CD4-positive, CD25-positive, alpha-beta regulatory T cell (primary cell): ENCODE results near the gene AFAP1L2. TPM values are rescaled to one million over a fixed set of nuclear protein-coding genes. Genes with fewer than 3 reads are reported as not detected.

Experiments used
- ATAC-seq, 2 donors: fragments of 150-1000 bp; cut with Tn5 transposase; one replicate each; pipeline ENCODE4 v1.10.0; 2021; ENCODE audit warnings: low read depth in 2 of 2, moderate number of reproducible peaks in 2 of 2, moderate library complexity in 1 of 2
- DNase-seq, 3 donors: peaks; one replicate each; pipeline versions ENCODE4 v3.0.0 to v3.0.0-alpha.2; 2012 to 2022; ENCODE audit warnings: mixed read lengths in 1 of 3
- H3K27ac ChIP-seq: one replicate; pipeline ENCODE4 v1.7.0; 2013; ENCODE audit warnings: mild to moderate bottlenecking, low read length; ENCODE audit not compliant: insufficient read depth, poor library complexity, severe bottlenecking
- H3K27me3 ChIP-seq: one replicate; pipeline ENCODE4 v1.7.0; 2013; ENCODE audit warnings: low read length; ENCODE audit not compliant: control insufficient read depth, insufficient read depth
- H3K36me3 ChIP-seq: one replicate; pipeline ENCODE4 v1.7.0; 2013; ENCODE audit warnings: mild to moderate bottlenecking, low read length, moderate library complexity; ENCODE audit not compliant: control insufficient read depth, insufficient read depth
- H3K4me1 ChIP-seq: 2 replicates; pipeline ENCODE4 v1.7.0; 2013; ENCODE audit warnings: mild to moderate bottlenecking, low read length; ENCODE audit not compliant: insufficient read depth, control insufficient read depth, poor library complexity, severe bottlenecking
- H3K4me3 ChIP-seq: one replicate; pipeline ENCODE4 v1.7.0; 2013; ENCODE audit warnings: low read depth, mild to moderate bottlenecking, low read length, moderate library complexity
- H3K9me3 ChIP-seq, 2 experiments: 1 replicate in 1 of 2; 2 replicates in 1 of 2; pipeline ENCODE4 v1.7.0; 2013; ENCODE audit warnings: low read length in 2 of 2, mild to moderate bottlenecking in 1 of 2, moderate library complexity in 1 of 2; ENCODE audit not compliant: control insufficient read depth in 2 of 2
- H3K27ac Mint-ChIP-seq, 3 donors: one replicate each; pipeline ENCODE4 v1.8.0; 2020 to 2022; ENCODE audit warnings: mild to moderate bottlenecking in 3 of 3, mixed read lengths in 3 of 3, moderate library complexity in 2 of 3
- H3K27me3 Mint-ChIP-seq: one replicate; pipeline ENCODE4 v1.8.0; 2022; ENCODE audit warnings: mild to moderate bottlenecking, mixed read lengths
- H3K36me3 Mint-ChIP-seq: one replicate; pipeline ENCODE4 v1.8.0; 2020; ENCODE audit warnings: mixed read lengths
- H3K4me1 Mint-ChIP-seq, 4 donors: one replicate each; pipeline ENCODE4 v1.8.0; 2020 to 2022; ENCODE audit warnings: mixed read lengths in 4 of 4, mild to moderate bottlenecking in 1 of 4
- H3K4me3 Mint-ChIP-seq, 4 donors: one replicate each; pipeline ENCODE4 v1.8.0; 2020 to 2022; ENCODE audit warnings: mild to moderate bottlenecking in 4 of 4, mixed read lengths in 4 of 4, moderate library complexity in 3 of 4
- H3K9me3 Mint-ChIP-seq, 7 donors: one replicate each; pipeline ENCODE4 v1.8.0; 2020 to 2022; ENCODE audit warnings: mixed read lengths in 7 of 7, mild to moderate bottlenecking in 3 of 7, moderate library complexity in 2 of 7
- polyA plus RNA-seq, 4 donors: library from polyadenylated mRNA; unstranded; fragments of 300-500 nt; fragmentation: Illumina TruSeq; gene quantifications; one replicate each; pipeline ENCODE4 v1.2.3, GENCODE V29; 2021
- total RNA-seq: library from RNA; stranded (reverse); gene quantifications from one replicate; pipeline ENCODE4 v1.2.3, GENCODE V29; 2022

The AFAP1L2 gene
- total and polyA plus RNA-seq, 5 donors from 2014 or later = 1.1 to 4.6 (median 3.0) TPM

- Mint-ChIP-seq H3K27me3 (no peaks in the 10 kb centered on the region), H3K4me1 (peaks cover 0 to 11% (median 6%) of the 10 kb centered on the region in 4 donors), H3K4me3 (no peak overlapping the region), H3K9me3 (no peaks in the 10 kb centered on the region), H3K36me3 (no peaks in the 10 kb centered on the region), H3K27ac (no peak overlapping the region)
- H3K4me3 ChIP-seq = no peak overlapping the region
- H3K27ac ChIP-seq = no peak overlapping the region
- H3K27me3 ChIP-seq = no peaks in the 10 kb centered on the region
- no peaks in the 10 kb centered on the region for H3K4me1 ChIP-seq
- ATAC-seq = no peak
- H3K36me3 ChIP-seq = no peaks in the 10 kb centered on the region
- DNase-seq = no peak
- H3K9me3 ChIP-seq = no peaks in the 10 kb centered on the region
These were observed 147.5 kb downstream of the AFAP1L2 start for GRCh38 chr10:114256822-114257221.

DNA sequence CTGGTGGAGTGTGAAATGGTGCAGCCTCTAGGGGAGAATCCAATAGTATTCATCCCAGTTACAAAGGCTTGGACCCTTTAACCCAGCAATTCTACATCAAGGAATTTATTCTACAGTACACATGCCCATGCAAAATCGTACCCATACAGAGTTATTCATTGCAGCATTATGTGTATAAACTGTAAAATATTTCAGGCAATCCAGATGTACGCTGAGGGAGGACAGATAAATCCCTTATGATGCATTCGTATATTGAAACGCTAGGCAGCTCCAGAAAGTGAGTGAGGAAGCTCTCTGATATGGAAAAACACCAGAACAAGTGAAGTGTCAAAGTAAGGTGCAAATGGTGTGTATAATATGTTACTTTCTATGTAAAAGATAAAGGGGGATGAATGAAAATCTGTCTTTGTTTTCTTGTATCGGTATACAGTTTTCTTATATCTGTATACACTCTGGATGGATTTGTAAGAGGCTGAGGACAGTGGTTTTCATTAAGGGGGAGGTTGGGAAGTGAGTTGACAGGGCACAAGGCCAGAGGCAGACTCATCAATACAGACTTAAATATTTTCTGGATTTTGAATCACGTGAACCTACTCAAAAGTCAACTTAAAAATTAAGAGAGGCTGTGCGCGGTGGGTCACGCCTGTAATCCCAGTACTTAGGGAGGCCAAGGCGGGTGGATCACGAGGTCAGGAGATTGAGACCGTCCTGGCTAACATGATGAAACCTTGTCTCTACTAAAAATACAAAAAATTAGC, 148.1 kb downstream of the AFAP1L2 start:
- Mint-ChIP-seq H3K4me3 (no peak overlapping the region), H3K27me3 (no peaks in the 10 kb centered on the region), H3K27ac (no peak overlapping the region), H3K36me3 (no peaks in the 10 kb centered on the region), H3K9me3 (no peaks in the 10 kb centered on the region), H3K4me1 (peaks cover 0 to 11% (median 6%) of the 10 kb centered on the region in 4 donors)
- DNase-seq = no peak
- no peak overlapping the region for H3K4me3 ChIP-seq
- H3K36me3 ChIP-seq = no peaks in the 10 kb centered on the region
- H3K27me3 ChIP-seq = no peaks in the 10 kb centered on the region
- no peaks in the 10 kb centered on the region for H3K4me1 ChIP-seq
- no peak overlapping the region for H3K27ac ChIP-seq
- no peak for ATAC-seq
- no peaks in the 10 kb centered on the region for H3K9me3 ChIP-seq

DNA sequence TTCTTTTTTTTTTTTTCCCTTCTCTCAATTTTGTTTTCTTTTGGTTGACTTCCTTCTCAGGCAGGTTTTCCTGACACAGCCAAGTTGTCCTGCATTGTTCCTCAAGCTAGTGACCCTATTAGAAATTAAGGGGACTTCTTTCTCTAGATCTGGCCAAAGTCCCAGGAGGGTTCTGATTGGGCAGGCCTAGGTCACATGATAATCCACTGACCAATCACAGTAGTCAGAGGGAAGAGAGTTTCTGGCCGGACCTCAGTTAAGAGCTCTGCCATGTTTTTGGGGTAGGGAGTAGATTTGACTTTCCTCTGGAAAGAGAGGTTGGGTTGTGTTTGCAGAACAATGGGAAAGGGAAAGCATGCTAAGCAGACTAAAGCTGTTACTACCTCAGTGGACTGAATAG, 149.1 kb downstream of the AFAP1L2 start:
- no peaks in the 10 kb centered on the region for H3K27me3 Mint-ChIP-seq
- Histone ChIP-seq H3K27ac (no peak overlapping the region), H3K9me3 (no peaks in the 10 kb centered on the region), H3K27me3 (no peaks in the 10 kb centered on the region), H3K4me1 (no peaks in the 10 kb centered on the region), H3K4me3 (no peak overlapping the region), H3K36me3 (no peaks in the 10 kb centered on the region)
- no peak overlapping the region for H3K4me3 Mint-ChIP-seq
- H3K4me1 Mint-ChIP-seq = peaks cover 0 to 11% (median 6%) of the 10 kb centered on the region in 4 donors
- no peaks in the 10 kb centered on the region for H3K9me3 Mint-ChIP-seq
- ATAC-seq (no peak), DNase-seq (no peak)
- H3K36me3 Mint-ChIP-seq = no peaks in the 10 kb centered on the region
- no peak overlapping the region for H3K27ac Mint-ChIP-seq

DNA sequence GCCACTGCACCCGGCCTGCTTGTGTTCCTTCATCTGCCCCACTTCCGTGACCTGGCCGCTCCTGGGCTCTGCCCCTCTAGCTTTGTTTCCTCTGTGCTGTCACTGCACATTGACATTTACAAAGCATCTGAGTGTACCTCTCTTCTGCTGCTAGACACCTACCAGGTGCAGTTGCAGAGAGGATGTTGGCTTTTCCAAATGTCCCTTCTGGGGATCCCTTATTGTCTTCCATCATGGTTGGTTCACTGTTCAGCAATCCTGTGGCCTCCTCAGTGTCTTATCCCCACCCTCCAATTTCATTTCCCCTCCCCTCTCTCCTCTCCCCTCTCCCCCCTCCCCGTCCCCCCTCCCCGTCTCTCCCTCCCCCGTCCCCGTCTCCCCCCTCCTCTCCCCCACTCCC, 151.4 kb downstream of the AFAP1L2 start:
- Mint-ChIP-seq H3K4me3 (no peak overlapping the region), H3K4me1 (peaks cover 0 to 2% (median 0%) of the 10 kb centered on the region in 4 donors), H3K27me3 (no peaks in the 10 kb centered on the region), H3K27ac (no peak overlapping the region), H3K36me3 (no peaks in the 10 kb centered on the region), H3K9me3 (peaks cover 0 to 1% (median 0%) of the 10 kb centered on the region in 7 donors)
- Histone ChIP-seq H3K9me3 (no peaks in the 10 kb centered on the region), H3K36me3 (no peaks in the 10 kb centered on the region), H3K4me1 (no peaks in the 10 kb centered on the region), H3K4me3 (no peak overlapping the region), H3K27me3 (no peaks in the 10 kb centered on the region), H3K27ac (no peak overlapping the region)
- no peak for ATAC-seq
- DNase-seq = no peak

GRCh38 chr10:114252092-114252491, 152.2 kb downstream of the AFAP1L2 start:
- no peak for DNase-seq
- H3K4me3 Mint-ChIP-seq = no peak overlapping the region
- Histone ChIP-seq H3K9me3 (no peaks in the 10 kb centered on the region), H3K4me3 (no peak overlapping the region), H3K27me3 (no peaks in the 10 kb centered on the region), H3K4me1 (no peaks in the 10 kb centered on the region), H3K36me3 (no peaks in the 10 kb centered on the region), H3K27ac (no peak overlapping the region)
- no peak for ATAC-seq
- no peaks in the 10 kb centered on the region for H3K4me1 Mint-ChIP-seq
- peaks cover 4% of the 10 kb centered on the region for H3K27me3 Mint-ChIP-seq
- no peaks in the 10 kb centered on the region for H3K36me3 Mint-ChIP-seq
- H3K27ac Mint-ChIP-seq = no peak overlapping the region
- peaks cover 0 to 1% (median 0%) of the 10 kb centered on the region in 7 donors for H3K9me3 Mint-ChIP-seq

DNA sequence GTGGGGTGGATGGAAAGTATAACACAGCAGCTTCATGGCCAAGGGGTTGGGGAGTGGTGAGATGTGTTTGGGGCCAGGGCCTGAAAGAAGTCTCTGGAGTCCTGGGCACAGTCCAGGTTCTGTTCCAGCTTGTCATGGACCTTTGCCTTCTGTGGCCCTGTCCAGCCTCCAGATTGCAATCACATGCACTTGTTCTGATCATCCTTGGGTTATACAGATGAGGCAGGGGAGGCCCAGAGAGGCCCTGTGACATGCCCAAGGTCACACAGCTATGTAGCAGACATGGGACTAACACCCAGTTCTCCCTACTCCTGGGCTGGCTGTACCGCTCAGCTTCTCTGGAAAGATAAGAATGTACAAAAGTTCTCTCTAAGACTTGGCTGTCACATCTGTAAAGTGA, 153.6 kb downstream of the AFAP1L2 start:
- Mint-ChIP-seq H3K36me3 (no peaks in the 10 kb centered on the region), H3K27me3 (peaks cover 4% of the 10 kb centered on the region), H3K4me3 (no peak overlapping the region), H3K4me1 (no peaks in the 10 kb centered on the region), H3K9me3 (peaks cover 0 to 1% (median 0%) of the 10 kb centered on the region in 7 donors), H3K27ac (no peak overlapping the region)
- Histone ChIP-seq H3K27ac (no peak overlapping the region), H3K9me3 (no peaks in the 10 kb centered on the region), H3K4me1 (no peaks in the 10 kb centered on the region), H3K27me3 (no peaks in the 10 kb centered on the region), H3K36me3 (no peaks in the 10 kb centered on the region), H3K4me3 (no peak overlapping the region)
- ATAC-seq (no peak), DNase-seq (no peak)

DNA sequence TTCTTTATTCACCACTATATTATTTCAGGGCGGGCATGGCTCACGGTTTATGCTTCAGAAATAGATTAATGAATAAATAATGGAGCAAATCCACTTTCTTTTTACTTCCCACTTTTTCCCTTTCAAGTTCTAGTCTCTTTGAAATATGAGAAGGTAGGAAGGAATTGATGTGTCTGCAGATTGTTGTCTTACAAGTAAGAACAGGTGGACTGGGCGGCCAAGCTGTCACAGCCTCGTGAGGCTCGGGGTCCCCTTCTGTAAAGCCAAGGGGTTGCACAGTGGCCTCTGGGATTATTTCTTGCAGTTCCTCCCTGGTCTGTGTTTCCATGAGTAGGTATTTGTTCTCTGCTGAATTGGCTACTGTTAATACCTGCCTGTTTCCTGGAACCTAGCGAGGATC, 154.1 kb downstream of the AFAP1L2 start:
- DNase-seq = no peak
- H3K4me1 Mint-ChIP-seq = no peaks in the 10 kb centered on the region
- H3K27ac Mint-ChIP-seq = no peak overlapping the region

GRCh38 chr10:114246679-114247305, 157.5 kb downstream of the AFAP1L2 start:
- Histone ChIP-seq H3K4me1 (no peaks in the 10 kb centered on the region), H3K27ac (no peak overlapping the region), H3K27me3 (peaks cover 9% of the 10 kb centered on the region), H3K9me3 (no peaks in the 10 kb centered on the region), H3K4me3 (no peak overlapping the region), H3K36me3 (no peaks in the 10 kb centered on the region)
- ATAC-seq (no peak), DNase-seq (no peak)
- H3K4me1 Mint-ChIP-seq = no peaks in the 10 kb centered on the region
- H3K9me3 Mint-ChIP-seq = peaks cover 0 to 1% (median 0%) of the 10 kb centered on the region in 7 donors
- no peak overlapping the region for H3K27ac Mint-ChIP-seq
- peaks cover 23% of the 10 kb centered on the region for H3K27me3 Mint-ChIP-seq
- no peak overlapping the region for H3K4me3 Mint-ChIP-seq
- no peaks in the 10 kb centered on the region for H3K36me3 Mint-ChIP-seq

More for the DNA sequence above, 154.1 kb downstream of the AFAP1L2 start:
- Histone ChIP-seq H3K4me1 (no peaks in the 10 kb centered on the region), H3K27me3 (peaks cover under 1% of the 10 kb centered on the region), H3K27ac (no peak overlapping the region), H3K4me3 (no peak overlapping the region), H3K9me3 (no peaks in the 10 kb centered on the region), H3K36me3 (no peaks in the 10 kb centered on the region)
- Mint-ChIP-seq H3K27me3 (peaks cover 4% of the 10 kb centered on the region), H3K9me3 (peaks cover 0 to 1% (median 0%) of the 10 kb centered on the region in 7 donors), H3K36me3 (no peaks in the 10 kb centered on the region), H3K4me3 (no peak overlapping the region)
- no peak for ATAC-seq
